GM12878 (cell line): ENCODE data around the gene MTHFD2. TPM values are rescaled to one million over a fixed set of nuclear protein-coding genes. Genes with fewer than 3 reads are reported as not detected.

Source experiments
- ASH2L ChIP-seq: fragments of 300-600, 200-600 bp; sonication (generic); IDR thresholded peaks from 2 replicates; pipeline ENCODE4 v1.6.1; 2017; ENCODE audit warnings: low read depth, mild to moderate bottlenecking, borderline replicate concordance
- CBFB ChIP-seq: IDR thresholded peaks from 2 replicates; pipeline ENCODE4 v1.6.1; 2016; ENCODE audit warnings: antibody characterized with exemption, low read depth
- CEBPB ChIP-seq, 2 experiments: fragments of 150-350 bp in 1 of 2; IDR thresholded peaks; 2 replicates each; pipeline ENCODE4 v1.6.1; 2012 to 2014; ENCODE audit warnings: low read depth in 2 of 2, low read length in 2 of 2, borderline replicate concordance in 1 of 2, inconsistent platforms in 1 of 2
- IKZF1 ChIP-seq: fragments of 450-650 bp; conservative IDR thresholded peaks from 2 replicates; pipeline ENCODE4 v1.6.1; 2017; ENCODE audit warnings: antibody characterized with exemption, mild to moderate bottlenecking
- LARP7 ChIP-seq: fragments of 450-650 bp; IDR thresholded peaks from 2 replicates; pipeline ENCODE4 v1.6.1; 2017; ENCODE audit warnings: mild to moderate bottlenecking
- NR2C2 ChIP-seq: IDR thresholded peaks from 2 replicates; pipeline ENCODE4 v1.6.1; 2011; ENCODE audit warnings: borderline replicate concordance, low read depth; ENCODE audit not compliant: control insufficient read depth, insufficient read length
- NR2F1 ChIP-seq: fragments of 450-650 bp; conservative IDR thresholded peaks from 2 replicates; pipeline ENCODE4 v1.6.1; 2017; ENCODE audit warnings: mild to moderate bottlenecking
- RFX5 ChIP-seq: IDR thresholded peaks from 2 replicates; pipeline ENCODE4 v1.6.1; 2011; ENCODE audit warnings: low read depth, low read length, improper control_type of control experiment
- YBX1 ChIP-seq: fragments of 450-650 bp; IDR thresholded peaks from 2 replicates; pipeline ENCODE4 v1.6.1; 2016; ENCODE audit warnings: antibody characterized with exemption
- polyA plus RNA-seq, 11 experiments: library from polyadenylated mRNA; depleted of rRNA in 4 of 11; unstranded in 6 of 11; stranded (reverse) in 5 of 11; fragments of >200 nt; fragmentation: Nextera tagmentation in 4 of 11; fragmentation: Illumina TruSeq in 1 of 11; extraction: Ambion mirVana in 4 of 11; extraction: Trizol in 1 of 11; gene quantifications; 1 replicate in 1 of 11; 2 replicates in 10 of 11; pipeline versions ENCODE4 v1.2.1 to v1.2.3, GENCODE V29; 2011 to 2016; ENCODE audit warnings: inconsistent platforms in 2 of 11, missing spikeins in 2 of 11, low read depth in 1 of 11
- total RNA-seq, 4 experiments: library from RNA; depleted of rRNA in 3 of 4; stranded (reverse); fragments of >200 nt in 3 of 4; fragmentation: Illumina TruSeq in 1 of 4; extraction: Trizol in 1 of 4; gene quantifications; 2 replicates each; pipeline versions ENCODE4 v1.2.1 to v1.2.3, GENCODE V29; 2013 to 2021
- TF ChIP-seq, protein P1 (sequence below): IDR thresholded peaks from 2 replicates; pipeline ENCODE4 v1.6.1; 2012; ENCODE audit warnings: low read length, inconsistent platforms
- TF ChIP-seq, protein P2 (sequence below): IDR thresholded peaks from 2 replicates; pipeline ENCODE4 v1.6.1; 2011; ENCODE audit warnings: borderline replicate concordance, low read depth, mild to moderate bottlenecking, moderate library complexity, mixed read lengths, low read length; ENCODE audit not compliant: insufficient read depth; ENCODE audit errors: extremely low read length
- TF ChIP-seq, protein P3 (sequence below): IDR thresholded peaks from 2 replicates; pipeline ENCODE4 v1.6.1; 2011; ENCODE audit warnings: low read depth, low read length, improper control_type of control experiment, borderline replicate concordance
- TF ChIP-seq, protein P4 (sequence below), 3 experiments: IDR thresholded peaks in 2 of 3; conservative IDR thresholded peaks in 1 of 3; 2 replicates each; pipeline ENCODE4 v1.5.1; 2011; ENCODE audit warnings: low read depth in 3 of 3, low read length in 3 of 3, mild to moderate bottlenecking in 3 of 3, control low read depth in 2 of 3, moderate library complexity in 2 of 3, inconsistent platforms in 1 of 3, mixed read lengths in 1 of 3; ENCODE audit not compliant: control insufficient read depth in 2 of 3, insufficient read depth in 1 of 3; ENCODE audit errors: extremely low read depth in 1 of 3
- TF ChIP-seq, protein P5 (sequence below): fragments of 450-650 bp; IDR thresholded peaks from 2 replicates; pipeline ENCODE4 v1.6.1; 2016; ENCODE audit warnings: mild to moderate bottlenecking, moderate library complexity, borderline replicate concordance
- TF ChIP-seq, protein P6 (sequence below): fragments of 450-650 bp; IDR thresholded peaks from 2 replicates; pipeline ENCODE4 v1.6.1; 2017; ENCODE audit warnings: antibody characterized with exemption, mild to moderate bottlenecking, moderate library complexity

Gene MTHFD2
- total and polyA plus RNA-seq, 10 of the 15 experiments (the other 5 are each of a cell fraction or from before 2014, with no cell fraction given) = 128 to 292 (median 150) TPM

DNA sequence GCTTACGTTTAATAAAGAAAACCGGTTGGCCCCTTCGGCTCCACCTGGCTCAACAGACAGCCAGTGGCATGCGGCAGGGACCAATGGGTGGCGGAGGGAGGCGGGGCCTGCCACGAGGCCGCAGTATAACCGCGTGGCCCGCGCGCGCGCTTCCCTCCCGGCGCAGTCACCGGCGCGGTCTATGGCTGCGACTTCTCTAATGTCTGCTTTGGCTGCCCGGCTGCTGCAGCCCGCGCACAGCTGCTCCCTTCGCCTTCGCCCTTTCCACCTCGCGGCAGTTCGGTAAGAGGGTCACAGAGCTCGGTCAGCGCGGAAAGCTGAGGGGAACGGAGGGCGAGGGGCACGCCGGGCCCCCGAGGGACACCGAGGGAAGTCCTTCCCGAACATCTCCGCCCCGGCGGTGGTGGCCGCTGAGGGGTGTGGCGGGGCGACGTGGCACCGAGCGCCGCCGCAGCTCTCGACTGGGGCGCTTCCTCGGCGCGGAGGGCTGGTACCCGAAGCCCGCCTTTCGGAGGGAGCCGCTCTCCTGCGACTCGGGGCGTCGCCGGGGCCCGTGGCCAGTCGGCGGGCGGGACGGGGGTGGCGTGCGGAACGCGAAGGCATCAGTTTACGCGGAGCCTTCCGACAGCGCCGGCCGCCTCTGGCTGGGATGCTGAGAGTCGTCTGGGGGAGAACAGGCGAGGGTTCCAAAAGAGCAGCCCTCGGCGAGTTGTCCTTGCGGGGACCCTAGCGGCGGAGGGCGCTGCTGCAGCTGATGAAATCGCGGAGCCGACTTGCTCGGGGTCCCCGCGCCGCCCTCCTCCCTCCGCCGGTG lies at the start of gene MTHFD2 (continued):
- TF ChIP-seq, protein P1, sequence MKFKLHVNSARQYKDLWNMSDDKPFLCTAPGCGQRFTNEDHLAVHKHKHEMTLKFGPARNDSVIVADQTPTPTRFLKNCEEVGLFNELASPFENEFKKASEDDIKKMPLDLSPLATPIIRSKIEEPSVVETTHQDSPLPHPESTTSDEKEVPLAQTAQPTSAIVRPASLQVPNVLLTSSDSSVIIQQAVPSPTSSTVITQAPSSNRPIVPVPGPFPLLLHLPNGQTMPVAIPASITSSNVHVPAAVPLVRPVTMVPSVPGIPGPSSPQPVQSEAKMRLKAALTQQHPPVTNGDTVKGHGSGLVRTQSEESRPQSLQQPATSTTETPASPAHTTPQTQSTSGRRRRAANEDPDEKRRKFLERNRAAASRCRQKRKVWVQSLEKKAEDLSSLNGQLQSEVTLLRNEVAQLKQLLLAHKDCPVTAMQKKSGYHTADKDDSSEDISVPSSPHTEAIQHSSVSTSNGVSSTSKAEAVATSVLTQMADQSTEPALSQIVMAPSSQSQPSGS = no peak
- TF ChIP-seq ASH2L (no peak), YBX1 (no peak), RFX5 (0 out of 2 replicates have a peak, but pooled peaks have one; percentile 14), CEBPB (IDR thresholded peaks at IDR 0.05; ENCODE audit: borderline replicate concordance in 1 of 2, low read depth in 2 of 2, low read length in 2 of 2) (peak in 1 of 2 experiments; percentile 51; a peak in 1 of 4 replicates), NR2C2 (no peak), CBFB (peak; percentile 77; the same call in 1 of the 2 replicates), LARP7 (peak; percentile 79), IKZF1 (peak; percentile 83), NR2F1 (peak; percentile 24; the same call in 1 of the 2 replicates)
- TF ChIP-seq, protein P2, sequence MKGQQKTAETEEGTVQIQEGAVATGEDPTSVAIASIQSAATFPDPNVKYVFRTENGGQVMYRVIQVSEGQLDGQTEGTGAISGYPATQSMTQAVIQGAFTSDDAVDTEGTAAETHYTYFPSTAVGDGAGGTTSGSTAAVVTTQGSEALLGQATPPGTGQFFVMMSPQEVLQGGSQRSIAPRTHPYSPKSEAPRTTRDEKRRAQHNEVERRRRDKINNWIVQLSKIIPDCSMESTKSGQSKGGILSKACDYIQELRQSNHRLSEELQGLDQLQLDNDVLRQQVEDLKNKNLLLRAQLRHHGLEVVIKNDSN = peak; percentile 45
- TF ChIP-seq, protein P3, sequence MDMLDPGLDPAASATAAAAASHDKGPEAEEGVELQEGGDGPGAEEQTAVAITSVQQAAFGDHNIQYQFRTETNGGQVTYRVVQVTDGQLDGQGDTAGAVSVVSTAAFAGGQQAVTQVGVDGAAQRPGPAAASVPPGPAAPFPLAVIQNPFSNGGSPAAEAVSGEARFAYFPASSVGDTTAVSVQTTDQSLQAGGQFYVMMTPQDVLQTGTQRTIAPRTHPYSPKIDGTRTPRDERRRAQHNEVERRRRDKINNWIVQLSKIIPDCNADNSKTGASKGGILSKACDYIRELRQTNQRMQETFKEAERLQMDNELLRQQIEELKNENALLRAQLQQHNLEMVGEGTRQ = peak; percentile 32
- TF ChIP-seq, protein P4, sequence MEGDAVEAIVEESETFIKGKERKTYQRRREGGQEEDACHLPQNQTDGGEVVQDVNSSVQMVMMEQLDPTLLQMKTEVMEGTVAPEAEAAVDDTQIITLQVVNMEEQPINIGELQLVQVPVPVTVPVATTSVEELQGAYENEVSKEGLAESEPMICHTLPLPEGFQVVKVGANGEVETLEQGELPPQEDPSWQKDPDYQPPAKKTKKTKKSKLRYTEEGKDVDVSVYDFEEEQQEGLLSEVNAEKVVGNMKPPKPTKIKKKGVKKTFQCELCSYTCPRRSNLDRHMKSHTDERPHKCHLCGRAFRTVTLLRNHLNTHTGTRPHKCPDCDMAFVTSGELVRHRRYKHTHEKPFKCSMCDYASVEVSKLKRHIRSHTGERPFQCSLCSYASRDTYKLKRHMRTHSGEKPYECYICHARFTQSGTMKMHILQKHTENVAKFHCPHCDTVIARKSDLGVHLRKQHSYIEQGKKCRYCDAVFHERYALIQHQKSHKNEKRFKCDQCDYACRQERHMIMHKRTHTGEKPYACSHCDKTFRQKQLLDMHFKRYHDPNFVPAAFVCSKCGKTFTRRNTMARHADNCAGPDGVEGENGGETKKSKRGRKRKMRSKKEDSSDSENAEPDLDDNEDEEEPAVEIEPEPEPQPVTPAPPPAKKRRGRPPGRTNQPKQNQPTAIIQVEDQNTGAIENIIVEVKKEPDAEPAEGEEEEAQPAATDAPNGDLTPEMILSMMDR (IDR thresholded peaks at IDR 0.05 in 2 of 3, conservative IDR thresholded peaks at IDR 0.05 in 1 of 3; ENCODE audit: control insufficient read depth in 2 of 3, extremely low read depth in 1 of 3, insufficient read depth in 1 of 3, low read depth in 3 of 3, low read length in 3 of 3) = peak; percentile 81 to 90 (median 87)
- TF ChIP-seq, protein P5, sequence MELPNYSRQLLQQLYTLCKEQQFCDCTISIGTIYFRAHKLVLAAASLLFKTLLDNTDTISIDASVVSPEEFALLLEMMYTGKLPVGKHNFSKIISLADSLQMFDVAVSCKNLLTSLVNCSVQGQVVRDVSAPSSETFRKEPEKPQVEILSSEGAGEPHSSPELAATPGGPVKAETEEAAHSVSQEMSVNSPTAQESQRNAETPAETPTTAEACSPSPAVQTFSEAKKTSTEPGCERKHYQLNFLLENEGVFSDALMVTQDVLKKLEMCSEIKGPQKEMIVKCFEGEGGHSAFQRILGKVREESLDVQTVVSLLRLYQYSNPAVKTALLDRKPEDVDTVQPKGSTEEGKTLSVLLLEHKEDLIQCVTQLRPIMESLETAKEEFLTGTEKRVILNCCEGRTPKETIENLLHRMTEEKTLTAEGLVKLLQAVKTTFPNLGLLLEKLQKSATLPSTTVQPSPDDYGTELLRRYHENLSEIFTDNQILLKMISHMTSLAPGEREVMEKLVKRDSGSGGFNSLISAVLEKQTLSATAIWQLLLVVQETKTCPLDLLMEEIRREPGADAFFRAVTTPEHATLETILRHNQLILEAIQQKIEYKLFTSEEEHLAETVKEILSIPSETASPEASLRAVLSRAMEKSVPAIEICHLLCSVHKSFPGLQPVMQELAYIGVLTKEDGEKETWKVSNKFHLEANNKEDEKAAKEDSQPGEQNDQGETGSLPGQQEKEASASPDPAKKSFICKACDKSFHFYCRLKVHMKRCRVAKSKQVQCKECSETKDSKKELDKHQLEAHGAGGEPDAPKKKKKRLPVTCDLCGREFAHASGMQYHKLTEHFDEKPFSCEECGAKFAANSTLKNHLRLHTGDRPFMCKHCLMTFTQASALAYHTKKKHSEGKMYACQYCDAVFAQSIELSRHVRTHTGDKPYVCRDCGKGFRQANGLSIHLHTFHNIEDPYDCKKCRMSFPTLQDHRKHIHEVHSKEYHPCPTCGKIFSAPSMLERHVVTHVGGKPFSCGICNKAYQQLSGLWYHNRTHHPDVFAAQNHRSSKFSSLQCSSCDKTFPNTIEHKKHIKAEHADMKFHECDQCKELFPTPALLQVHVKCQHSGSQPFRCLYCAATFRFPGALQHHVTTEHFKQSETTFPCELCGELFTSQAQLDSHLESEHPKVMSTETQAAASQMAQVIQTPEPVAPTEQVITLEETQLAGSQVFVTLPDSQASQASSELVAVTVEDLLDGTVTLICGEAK = no peak
- TF ChIP-seq, protein P6, sequence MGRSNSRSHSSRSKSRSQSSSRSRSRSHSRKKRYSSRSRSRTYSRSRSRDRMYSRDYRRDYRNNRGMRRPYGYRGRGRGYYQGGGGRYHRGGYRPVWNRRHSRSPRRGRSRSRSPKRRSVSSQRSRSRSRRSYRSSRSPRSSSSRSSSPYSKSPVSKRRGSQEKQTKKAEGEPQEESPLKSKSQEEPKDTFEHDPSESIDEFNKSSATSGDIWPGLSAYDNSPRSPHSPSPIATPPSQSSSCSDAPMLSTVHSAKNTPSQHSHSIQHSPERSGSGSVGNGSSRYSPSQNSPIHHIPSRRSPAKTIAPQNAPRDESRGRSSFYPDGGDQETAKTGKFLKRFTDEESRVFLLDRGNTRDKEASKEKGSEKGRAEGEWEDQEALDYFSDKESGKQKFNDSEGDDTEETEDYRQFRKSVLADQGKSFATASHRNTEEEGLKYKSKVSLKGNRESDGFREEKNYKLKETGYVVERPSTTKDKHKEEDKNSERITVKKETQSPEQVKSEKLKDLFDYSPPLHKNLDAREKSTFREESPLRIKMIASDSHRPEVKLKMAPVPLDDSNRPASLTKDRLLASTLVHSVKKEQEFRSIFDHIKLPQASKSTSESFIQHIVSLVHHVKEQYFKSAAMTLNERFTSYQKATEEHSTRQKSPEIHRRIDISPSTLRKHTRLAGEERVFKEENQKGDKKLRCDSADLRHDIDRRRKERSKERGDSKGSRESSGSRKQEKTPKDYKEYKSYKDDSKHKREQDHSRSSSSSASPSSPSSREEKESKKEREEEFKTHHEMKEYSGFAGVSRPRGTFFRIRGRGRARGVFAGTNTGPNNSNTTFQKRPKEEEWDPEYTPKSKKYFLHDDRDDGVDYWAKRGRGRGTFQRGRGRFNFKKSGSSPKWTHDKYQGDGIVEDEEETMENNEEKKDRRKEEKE = peak; percentile 49; the same call in 1 of the 2 replicates
